Activated CD8-positive, alpha-beta T cell treated with anti-CD3 and anti-CD28 coated beads for 36 hours (primary cell): ENCODE data around the gene STX19. TPM values are rescaled to one million over a fixed set of nuclear protein-coding genes. Genes with fewer than 3 reads are reported as not detected.
A peak's percentile ranks its signal among the peaks of the same experiment; 100 is the strongest.

Experiments
- ATAC-seq: fragments of 200-7000 bp; cut with Tn5 transposase; one replicate; pipeline ENCODE4 v1.10.0; 2021; ENCODE audit warnings: mild to moderate bottlenecking, moderate library complexity
- CTCF ChIA-PET: fragments of 350-600 bp; sonication (Branson Sonifier 250); formaldehyde crosslinking; loops from one replicate; lab custom pipeline; 2021; ENCODE audit warnings: antibody characterized with exemption; lab: Charles Lee
- POLR2A ChIA-PET: fragments of 350-600 bp; sonication (Branson Sonifier 250); formaldehyde crosslinking; loops from one replicate; lab custom pipeline; 2021; ENCODE audit warnings: antibody characterized with exemption; lab: Charles Lee
- DNase-seq: peaks from one replicate; pipeline ENCODE4 v3.0.0-alpha.2; 2020
- H3K27ac Mint-ChIP-seq: one replicate; pipeline ENCODE4 v1.8.0; 2021; ENCODE audit warnings: mild to moderate bottlenecking, mixed read lengths
- H3K27me3 Mint-ChIP-seq: one replicate; pipeline ENCODE4 v1.8.0; 2021; ENCODE audit warnings: mixed read lengths
- H3K36me3 Mint-ChIP-seq: one replicate; pipeline ENCODE4 v1.8.0; 2021; ENCODE audit warnings: low read depth, mixed read lengths
- H3K4me1 Mint-ChIP-seq: one replicate; pipeline ENCODE4 v1.8.0; 2021; ENCODE audit warnings: low read depth, mixed read lengths
- H3K4me3 Mint-ChIP-seq: one replicate; pipeline ENCODE4 v1.8.0; 2021; ENCODE audit warnings: mild to moderate bottlenecking, moderate library complexity, mixed read lengths
- H3K9me3 Mint-ChIP-seq: one replicate; pipeline ENCODE4 v1.8.0; 2021; ENCODE audit warnings: mixed read lengths
- CTCF ChIP-seq: fragments of 200-600 bp; IDR thresholded peaks from one replicate; pipeline ENCODE4 v1.8.0; 2022; ENCODE audit warnings: antibody characterized with exemption, mild to moderate bottlenecking
- intact Hi-C: fragments of 100-400 bp; cut with micrococcal nuclease; formaldehyde crosslinking; loops from one replicate; pipeline ENCODE4 v1.10.0; 2022
- total RNA-seq, 2 experiments: library from RNA; stranded (reverse); gene quantifications; one replicate each; pipeline ENCODE4 v1.2.3, GENCODE V29; 2021

The STX19 gene
- total RNA-seq, 2 experiments from 2014 or later = not detected

DNA sequence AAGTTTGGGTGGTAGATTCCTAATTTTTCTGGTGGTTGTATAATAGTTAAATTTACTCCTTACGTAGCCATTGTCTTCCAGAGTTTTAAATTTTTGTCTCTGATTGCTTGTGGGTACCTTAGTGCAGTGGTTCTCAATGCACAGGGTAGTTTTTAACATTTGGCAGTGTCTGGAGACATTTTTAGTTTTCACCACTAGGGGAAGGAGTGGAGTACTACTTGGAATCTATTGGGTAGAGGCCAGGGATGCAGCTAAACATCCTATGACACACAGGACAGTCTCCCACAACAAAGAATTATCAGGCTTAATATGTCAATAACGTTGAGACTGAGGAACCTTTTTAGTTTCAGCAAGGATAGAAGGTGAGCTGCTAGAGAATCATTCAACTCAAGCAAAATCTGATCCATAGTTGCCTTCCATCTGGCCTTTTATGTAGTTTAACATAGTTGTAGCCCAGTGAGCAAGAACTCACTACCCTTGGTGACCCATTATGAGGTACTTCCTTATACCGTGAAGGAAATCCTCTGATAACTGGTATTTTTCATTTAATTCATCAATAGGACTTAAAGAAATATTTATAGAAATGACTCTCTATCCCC, 8.6 kb upstream of the STX19 start:
- Mint-ChIP-seq H3K4me3 (no peak overlapping the region), H3K36me3 (no peaks in the 10 kb centered on the region), H3K4me1 (no peaks in the 10 kb centered on the region), H3K9me3 (no peaks in the 10 kb centered on the region), H3K27ac (no peak overlapping the region), H3K27me3 (no peaks in the 10 kb centered on the region)
- intact Hi-C loops = no loop called here
- DNase-seq (no peak), ATAC-seq (peak; percentile 65)
- TF ChIP-seq CTCF = peak; percentile 35
- ChIA-PET CTCF (interaction anchor here (0.6 to 3.4 kb wide), 11 partner anchors 10 to 56 kb away, joined by 3 to 21 read pairs (median 4); partner anchors contain the start of genes DHFR2, NSUN3 and STX19), POLR2A (no interaction called here)

GRCh38 chr3:94026623-94027022, 1.8 kb downstream of the STX19 start:
- POLR2A ChIA-PET = no interaction called here
- ATAC-seq = no peak

GRCh38 chr3:94024385-94024784, 4.0 kb downstream of the STX19 start:
- no peak overlapping the region for H3K27ac Mint-ChIP-seq
- DNase-seq (no peak), ATAC-seq (no peak)
- TF ChIP-seq CTCF = no peak
- H3K27me3 Mint-ChIP-seq = no peaks in the 10 kb centered on the region
- H3K4me3 Mint-ChIP-seq = no peak overlapping the region
- no peaks in the 10 kb centered on the region for H3K4me1 Mint-ChIP-seq
- no peaks in the 10 kb centered on the region for H3K9me3 Mint-ChIP-seq
- peaks cover 5% of the 10 kb centered on the region for H3K36me3 Mint-ChIP-seq
- intact Hi-C loops = no loop called here
- ChIA-PET CTCF (interaction anchor here (1.4 to 1.9 kb wide), 2 partner anchors 19 to 46 kb away, joined by 3 to 4 read pairs; no protein-coding TSS in a partner anchor), POLR2A (no interaction called here)

More at GRCh38 chr3:94026623-94027022, 1.8 kb downstream of the STX19 start:
- Mint-ChIP-seq H3K27ac (no peak overlapping the region), H3K9me3 (no peaks in the 10 kb centered on the region), H3K27me3 (no peaks in the 10 kb centered on the region), H3K36me3 (peaks cover 3% of the 10 kb centered on the region), H3K4me1 (no peaks in the 10 kb centered on the region), H3K4me3 (no peak overlapping the region)
- TF ChIP-seq CTCF = no peak
- CTCF ChIA-PET = interaction anchor here (4.1 kb wide), 1 partner anchor 10 kb away, joined by 21 read pairs; no protein-coding TSS in a partner anchor
- intact Hi-C loops = no loop called here
- DNase-seq = no peak

- ChIA-PET POLR2A (no interaction called here), CTCF (interaction anchor here (0.6 kb wide), 1 partner anchor 29 kb away, joined by 4 read pairs; no protein-coding TSS in a partner anchor)
- DNase-seq (no peak), ATAC-seq (no peak)
- Mint-ChIP-seq H3K4me1 (no peaks in the 10 kb centered on the region), H3K27ac (no peak overlapping the region), H3K36me3 (peaks cover 3% of the 10 kb centered on the region), H3K4me3 (no peak overlapping the region), H3K27me3 (no peaks in the 10 kb centered on the region), H3K9me3 (no peaks in the 10 kb centered on the region)
- intact Hi-C loops = no loop called here
- no peak for TF ChIP-seq CTCF
Observed at GRCh38 chr3:94020293-94020692, 8.1 kb downstream of the STX19 start.

DNA sequence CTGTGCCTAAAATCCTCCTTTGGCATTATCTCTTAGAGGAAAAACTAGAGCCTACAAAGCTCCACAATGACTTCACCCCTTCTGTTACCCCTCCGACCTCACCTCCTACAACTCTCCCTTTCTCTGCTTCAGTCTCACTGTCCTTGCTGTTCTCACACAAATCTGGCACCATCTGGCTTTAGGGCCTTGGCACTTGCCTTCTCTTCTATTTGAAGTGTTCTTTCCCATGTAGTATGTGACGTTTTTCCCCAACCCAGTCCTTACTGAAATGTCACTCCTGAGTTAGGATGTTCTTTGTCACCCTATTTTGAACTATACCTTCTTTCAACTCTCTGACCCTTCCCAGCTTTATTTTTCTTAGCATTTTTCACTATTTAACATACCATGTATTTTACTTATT, 8.7 kb downstream of the STX19 start:
- no peak for DNase-seq
- no peaks in the 10 kb centered on the region for H3K27me3 Mint-ChIP-seq
- peaks cover 5% of the 10 kb centered on the region for H3K4me1 Mint-ChIP-seq
- no peak overlapping the region for H3K27ac Mint-ChIP-seq
- H3K4me3 Mint-ChIP-seq = no peak overlapping the region
- H3K9me3 Mint-ChIP-seq = no peaks in the 10 kb centered on the region
- CTCF ChIA-PET = interaction anchor here (0.6 kb wide), 1 partner anchor 29 kb away, joined by 4 read pairs; no protein-coding TSS in a partner anchor
- no peak for ATAC-seq
- POLR2A ChIA-PET = no interaction called here
- intact Hi-C loops = no loop called here
- peaks cover 7% of the 10 kb centered on the region for H3K36me3 Mint-ChIP-seq
- TF ChIP-seq CTCF = no peak
